Measurements from ENCODE around the gene RS1.

DNA sequence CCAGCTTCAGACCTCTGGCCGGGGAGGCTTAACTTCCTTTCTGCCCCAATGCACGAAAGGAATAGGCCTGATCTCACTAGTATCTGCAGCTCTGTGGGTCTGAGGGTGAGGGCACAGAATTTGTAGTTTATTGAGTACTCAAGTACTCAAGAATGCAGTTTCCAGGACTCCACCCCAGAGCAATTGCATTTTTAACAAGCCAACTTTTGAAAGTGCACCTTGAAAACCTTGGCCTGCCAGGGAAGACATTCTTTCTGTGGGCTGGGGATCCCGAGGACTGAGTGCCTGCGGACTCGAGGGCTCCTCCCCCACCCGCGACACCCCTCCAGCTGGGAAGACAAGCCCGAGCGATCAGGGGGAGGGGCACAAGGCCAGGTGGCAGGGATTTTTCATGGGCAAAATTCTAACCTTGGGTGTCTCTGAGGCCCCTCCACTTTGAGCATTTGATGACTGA lies 22.4 kb downstream of the RS1 start:
- TF ChIP-seq, protein P1, sequence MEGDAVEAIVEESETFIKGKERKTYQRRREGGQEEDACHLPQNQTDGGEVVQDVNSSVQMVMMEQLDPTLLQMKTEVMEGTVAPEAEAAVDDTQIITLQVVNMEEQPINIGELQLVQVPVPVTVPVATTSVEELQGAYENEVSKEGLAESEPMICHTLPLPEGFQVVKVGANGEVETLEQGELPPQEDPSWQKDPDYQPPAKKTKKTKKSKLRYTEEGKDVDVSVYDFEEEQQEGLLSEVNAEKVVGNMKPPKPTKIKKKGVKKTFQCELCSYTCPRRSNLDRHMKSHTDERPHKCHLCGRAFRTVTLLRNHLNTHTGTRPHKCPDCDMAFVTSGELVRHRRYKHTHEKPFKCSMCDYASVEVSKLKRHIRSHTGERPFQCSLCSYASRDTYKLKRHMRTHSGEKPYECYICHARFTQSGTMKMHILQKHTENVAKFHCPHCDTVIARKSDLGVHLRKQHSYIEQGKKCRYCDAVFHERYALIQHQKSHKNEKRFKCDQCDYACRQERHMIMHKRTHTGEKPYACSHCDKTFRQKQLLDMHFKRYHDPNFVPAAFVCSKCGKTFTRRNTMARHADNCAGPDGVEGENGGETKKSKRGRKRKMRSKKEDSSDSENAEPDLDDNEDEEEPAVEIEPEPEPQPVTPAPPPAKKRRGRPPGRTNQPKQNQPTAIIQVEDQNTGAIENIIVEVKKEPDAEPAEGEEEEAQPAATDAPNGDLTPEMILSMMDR (conservative IDR thresholded peaks at IDR 0.05; ENCODE audit: low read depth, low read length), result no peak
- TF ChIP-seq RAD21 (IDR thresholded peaks at IDR 0.05; ENCODE audit: low read length) (no peak), NFE2L2 (IDR thresholded peaks at IDR 0.05; ENCODE audit: low read depth, low read length) (no peak), POLR2A (IDR thresholded peaks at IDR 0.05; ENCODE audit: low read depth, low read length) (no peak)

All from IMR-90 (cell line).